Loucy (cell line): ENCODE results near the gene SLC35A4.

Experiments
- EZH2phosphoT487 ChIP-seq: fragments of 200-600 bp; IDR thresholded peaks from 2 replicates; pipeline ENCODE4 v1.6.1; 2018; ENCODE audit warnings: antibody characterized with exemption, mild to moderate bottlenecking, moderate library complexity, borderline replicate concordance
- TF ChIP-seq, protein P1 (sequence below): fragments of 200-600 bp; sonication (generic); conservative IDR thresholded peaks from 2 replicates; pipeline ENCODE4 v1.5.1; 2014; ENCODE audit warnings: mild to moderate bottlenecking, antibody characterized with exemption, low read length

DNA sequence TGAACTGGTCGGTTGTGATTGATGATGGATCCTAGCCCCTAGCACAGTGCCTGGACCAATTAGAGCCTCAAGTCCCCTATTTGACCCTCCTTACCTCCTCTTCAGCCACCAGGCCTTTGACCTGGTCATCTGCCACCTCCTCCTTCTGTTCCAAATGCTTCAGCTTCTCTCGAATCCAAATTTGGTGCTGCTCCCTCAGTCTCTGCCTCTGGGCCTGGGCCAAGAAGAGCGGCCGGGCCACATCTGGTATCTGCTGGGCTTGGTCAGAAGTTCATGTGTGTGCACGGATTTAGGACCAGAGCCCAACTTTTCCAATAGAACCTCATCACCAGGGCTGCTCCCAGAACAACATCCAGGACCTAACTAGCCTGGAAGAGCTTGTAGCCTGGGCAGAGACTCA lies 6.5 kb downstream of the SLC35A4 start:
- TF ChIP-seq, protein P1, sequence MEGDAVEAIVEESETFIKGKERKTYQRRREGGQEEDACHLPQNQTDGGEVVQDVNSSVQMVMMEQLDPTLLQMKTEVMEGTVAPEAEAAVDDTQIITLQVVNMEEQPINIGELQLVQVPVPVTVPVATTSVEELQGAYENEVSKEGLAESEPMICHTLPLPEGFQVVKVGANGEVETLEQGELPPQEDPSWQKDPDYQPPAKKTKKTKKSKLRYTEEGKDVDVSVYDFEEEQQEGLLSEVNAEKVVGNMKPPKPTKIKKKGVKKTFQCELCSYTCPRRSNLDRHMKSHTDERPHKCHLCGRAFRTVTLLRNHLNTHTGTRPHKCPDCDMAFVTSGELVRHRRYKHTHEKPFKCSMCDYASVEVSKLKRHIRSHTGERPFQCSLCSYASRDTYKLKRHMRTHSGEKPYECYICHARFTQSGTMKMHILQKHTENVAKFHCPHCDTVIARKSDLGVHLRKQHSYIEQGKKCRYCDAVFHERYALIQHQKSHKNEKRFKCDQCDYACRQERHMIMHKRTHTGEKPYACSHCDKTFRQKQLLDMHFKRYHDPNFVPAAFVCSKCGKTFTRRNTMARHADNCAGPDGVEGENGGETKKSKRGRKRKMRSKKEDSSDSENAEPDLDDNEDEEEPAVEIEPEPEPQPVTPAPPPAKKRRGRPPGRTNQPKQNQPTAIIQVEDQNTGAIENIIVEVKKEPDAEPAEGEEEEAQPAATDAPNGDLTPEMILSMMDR, result no peak
- TF ChIP-seq EZH2phosphoT487, result no peak
